Measurements from ENCODE around the gene PHLPP1. TPM values are rescaled to one million over a fixed set of nuclear protein-coding genes. Genes with fewer than 3 reads are reported as not detected.

The PHLPP1 gene
- total RNA-seq, 1 experiment from 2014 or later = 13.7 TPM

DNA sequence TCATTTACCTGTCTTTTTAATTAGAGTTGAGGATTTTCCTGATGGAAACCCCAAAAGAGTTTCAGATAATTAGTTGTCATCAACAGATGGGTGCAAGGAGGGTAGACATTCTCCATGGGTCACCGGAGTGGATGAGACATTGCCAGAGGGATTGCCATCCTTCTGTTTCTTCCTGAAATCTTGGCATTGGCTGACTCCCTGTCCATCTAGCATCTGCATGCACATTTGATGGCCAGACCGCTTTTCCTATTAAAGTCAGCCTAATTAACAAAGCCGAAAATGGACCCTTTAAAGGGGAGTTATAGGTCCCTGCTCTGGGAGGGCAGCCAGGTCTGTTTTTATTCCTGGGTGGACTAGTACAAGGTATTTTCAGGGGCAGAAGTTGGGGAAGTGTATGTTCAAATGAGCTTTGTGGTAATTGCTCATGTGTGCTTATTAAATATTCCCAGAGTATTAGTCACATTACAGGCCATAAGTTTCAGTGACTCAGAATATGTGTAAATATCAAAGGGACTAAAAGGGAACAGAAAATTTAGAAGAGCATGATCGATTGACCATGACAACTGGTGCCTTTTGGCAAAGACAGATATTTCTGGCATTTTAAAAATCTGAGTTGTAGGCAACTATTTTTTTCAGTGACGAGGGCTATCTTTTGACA is 209.8 kb downstream of the PHLPP1 start:
- DNase-seq (ENCODE audit: low spot score) = no peak
- POLR2A ChIA-PET (ENCODE audit: low non-redundant PET) = no interaction called here
- CTCF ChIA-PET = no interaction called here
- BruUV-seq (replicated peaks) = no TSS peak
- Histone ChIP-seq H3K36me3 (ENCODE audit: insufficient read depth, low read length, poor library complexity, severe bottlenecking) (no peaks in the 10 kb centered on the region), H3K4me1 (ENCODE audit: insufficient read depth, low read length, poor library complexity, severe bottlenecking) (no peaks in the 10 kb centered on the region), H3K27ac (ENCODE audit: low read depth, low read length, poor library complexity, severe bottlenecking) (no peak overlapping the region), H3K9me3 (ENCODE audit: low read depth, low read length, poor library complexity, severe bottlenecking) (no peaks in the 10 kb centered on the region), H3K27me3 (replicated peaks; ENCODE audit: insufficient read depth, low read depth, low read length, poor library complexity) (no peaks in the 10 kb centered on the region), H3K4me3 (ENCODE audit: low read depth, low read length, poor library complexity, severe bottlenecking) (no peak overlapping the region)
- TF ChIP-seq, protein P1, sequence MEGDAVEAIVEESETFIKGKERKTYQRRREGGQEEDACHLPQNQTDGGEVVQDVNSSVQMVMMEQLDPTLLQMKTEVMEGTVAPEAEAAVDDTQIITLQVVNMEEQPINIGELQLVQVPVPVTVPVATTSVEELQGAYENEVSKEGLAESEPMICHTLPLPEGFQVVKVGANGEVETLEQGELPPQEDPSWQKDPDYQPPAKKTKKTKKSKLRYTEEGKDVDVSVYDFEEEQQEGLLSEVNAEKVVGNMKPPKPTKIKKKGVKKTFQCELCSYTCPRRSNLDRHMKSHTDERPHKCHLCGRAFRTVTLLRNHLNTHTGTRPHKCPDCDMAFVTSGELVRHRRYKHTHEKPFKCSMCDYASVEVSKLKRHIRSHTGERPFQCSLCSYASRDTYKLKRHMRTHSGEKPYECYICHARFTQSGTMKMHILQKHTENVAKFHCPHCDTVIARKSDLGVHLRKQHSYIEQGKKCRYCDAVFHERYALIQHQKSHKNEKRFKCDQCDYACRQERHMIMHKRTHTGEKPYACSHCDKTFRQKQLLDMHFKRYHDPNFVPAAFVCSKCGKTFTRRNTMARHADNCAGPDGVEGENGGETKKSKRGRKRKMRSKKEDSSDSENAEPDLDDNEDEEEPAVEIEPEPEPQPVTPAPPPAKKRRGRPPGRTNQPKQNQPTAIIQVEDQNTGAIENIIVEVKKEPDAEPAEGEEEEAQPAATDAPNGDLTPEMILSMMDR (conservative IDR thresholded peaks at IDR 0.05; ENCODE audit: low read depth, low read length) = no peak
- no peak for TF ChIP-seq EZH2 (IDR thresholded peaks at IDR 0.05; ENCODE audit: borderline replicate concordance, low read depth, low read length, poor library complexity, severe bottlenecking)
- intact Hi-C loops (cut with micrococcal nuclease; ENCODE audit: unreplicated experiment) = no loop called here

DNA sequence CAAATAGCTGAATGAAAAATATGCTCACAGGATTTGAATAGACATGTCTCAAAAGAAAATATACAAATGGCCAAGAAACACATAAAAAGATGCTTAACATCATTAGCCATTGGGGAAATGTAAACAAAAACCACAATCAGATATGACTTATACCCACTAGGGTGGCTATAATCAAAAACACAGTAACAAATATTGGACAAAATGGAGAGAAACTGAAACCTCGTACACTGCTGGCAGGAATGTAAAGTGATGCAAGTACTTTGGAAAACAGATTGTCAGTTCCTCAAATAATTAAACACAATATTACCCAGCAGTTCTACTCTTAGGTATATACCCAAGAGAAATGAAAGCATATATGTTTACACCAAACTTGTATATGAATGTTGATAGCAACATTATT is 213.0 kb downstream of the PHLPP1 start:
- Histone ChIP-seq H3K36me3 (ENCODE audit: insufficient read depth, low read length, poor library complexity, severe bottlenecking) (no peaks in the 10 kb centered on the region), H3K4me1 (ENCODE audit: insufficient read depth, low read length, poor library complexity, severe bottlenecking) (no peaks in the 10 kb centered on the region), H3K4me3 (ENCODE audit: low read depth, low read length, poor library complexity, severe bottlenecking) (no peak overlapping the region), H3K27me3 (replicated peaks; ENCODE audit: insufficient read depth, low read depth, low read length, poor library complexity) (no peaks in the 10 kb centered on the region), H3K27ac (ENCODE audit: low read depth, low read length, poor library complexity, severe bottlenecking) (no peak overlapping the region), H3K9me3 (ENCODE audit: low read depth, low read length, poor library complexity, severe bottlenecking) (no peaks in the 10 kb centered on the region)
- TF ChIP-seq, protein P1 (conservative IDR thresholded peaks at IDR 0.05; ENCODE audit: low read depth, low read length) = no peak
- no peak for TF ChIP-seq EZH2 (IDR thresholded peaks at IDR 0.05; ENCODE audit: borderline replicate concordance, low read depth, low read length, poor library complexity, severe bottlenecking)
- POLR2A ChIA-PET (ENCODE audit: low non-redundant PET) = no interaction called here
- DNase-seq (ENCODE audit: low spot score) = no peak
- no TSS peak for BruUV-seq (replicated peaks)
- intact Hi-C loops (cut with micrococcal nuclease; ENCODE audit: unreplicated experiment) = no loop called here
- CTCF ChIA-PET = no interaction called here

DNA sequence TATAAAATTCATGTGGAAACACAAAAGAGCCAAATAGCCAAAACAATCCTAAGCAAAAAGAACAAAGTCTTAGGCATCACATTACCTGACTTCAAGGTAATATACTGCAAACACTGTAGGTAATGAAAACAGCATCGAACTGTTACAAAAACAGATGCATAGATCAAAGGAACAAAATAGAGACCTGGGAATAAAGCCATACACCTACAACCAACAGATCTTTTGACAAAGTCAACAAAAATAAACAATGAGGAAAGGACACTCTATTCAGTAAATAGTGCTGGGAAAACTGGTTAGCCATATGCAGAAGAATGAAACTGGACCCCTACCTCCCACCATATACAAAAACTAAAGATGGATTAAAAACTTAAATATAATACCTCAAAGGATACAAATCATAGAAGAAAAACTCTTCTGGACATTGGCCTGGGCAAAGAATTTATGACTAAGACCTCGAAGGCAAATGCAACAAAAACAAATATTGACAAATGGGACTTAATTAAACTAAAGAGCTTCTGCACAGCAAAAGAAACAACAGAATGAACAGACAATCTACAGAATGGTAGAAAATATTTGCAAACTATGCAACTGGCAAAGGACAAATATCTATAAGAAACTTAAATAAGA is 218.0 kb downstream of the PHLPP1 start:
- H3K36me3 ChIP-seq (ENCODE audit: insufficient read depth, low read length, poor library complexity, severe bottlenecking) = no peaks in the 10 kb centered on the region
- ChIA-PET CTCF (no interaction called here), POLR2A (ENCODE audit: low non-redundant PET) (no interaction called here)
- no peak overlapping the region for H3K27ac ChIP-seq (ENCODE audit: low read depth, low read length, poor library complexity, severe bottlenecking)
- intact Hi-C loops (cut with micrococcal nuclease; ENCODE audit: unreplicated experiment) = no loop called here
- H3K9me3 ChIP-seq (ENCODE audit: low read depth, low read length, poor library complexity, severe bottlenecking) = no peaks in the 10 kb centered on the region
- no TSS peak for BruUV-seq (replicated peaks)
- H3K27me3 ChIP-seq (replicated peaks; ENCODE audit: insufficient read depth, low read depth, low read length, poor library complexity) = no peaks in the 10 kb centered on the region
- no peaks in the 10 kb centered on the region for H3K4me1 ChIP-seq (ENCODE audit: insufficient read depth, low read length, poor library complexity, severe bottlenecking)
- H3K4me3 ChIP-seq (ENCODE audit: low read depth, low read length, poor library complexity, severe bottlenecking) = no peak overlapping the region
- no peak for TF ChIP-seq EZH2 (IDR thresholded peaks at IDR 0.05; ENCODE audit: borderline replicate concordance, low read depth, low read length, poor library complexity, severe bottlenecking)
- TF ChIP-seq, protein P1 (conservative IDR thresholded peaks at IDR 0.05; ENCODE audit: low read depth, low read length) = no peak
- no peak for DNase-seq (ENCODE audit: low spot score)
